GM23338 (cell line): Measurements from ENCODE around the gene FBXL4. TPM values are rescaled to one million over a fixed set of nuclear protein-coding genes. Genes with fewer than 3 reads are reported as not detected.

Experiments used
- ATAC-seq: fragments of 200-7000 bp; cut with Tn5 transposase; 3 replicates; pipeline ENCODE4 v1.9.1; 2020
- DNase-seq: peaks from one replicate; pipeline ENCODE4 v3.0.0-alpha.2; 2015; ENCODE audit warnings: low spot score
- H2AFZ ChIP-seq: fragments of 200-600 bp; sonication (generic); 2 replicates; pipeline ENCODE4 v1.8.0; 2016; ENCODE audit warnings: antibody characterized with exemption, mild to moderate bottlenecking, moderate library complexity
- H3F3A ChIP-seq: fragments of 200-600 bp; sonication (generic); replicated peaks from 2 replicates; pipeline ENCODE4 v1.8.0; 2017; ENCODE audit warnings: antibody characterized with exemption, mixed run types, low read depth
- H3K27ac ChIP-seq: fragments of 200-600 bp; sonication (generic); 2 replicates; pipeline ENCODE4 v1.6.1; 2016; ENCODE audit warnings: low read depth
- H3K27me3 ChIP-seq: fragments of 200-600 bp; sonication (generic); 2 replicates; pipeline ENCODE4 v1.8.0; 2016; ENCODE audit warnings: mild to moderate bottlenecking, mixed run types, moderate library complexity; ENCODE audit not compliant: insufficient read depth
- H3K36me3 ChIP-seq: fragments of 200-600 bp; sonication (generic); 2 replicates; pipeline ENCODE4 v1.8.0; 2016; ENCODE audit warnings: mild to moderate bottlenecking; ENCODE audit not compliant: insufficient read depth
- H3K4me1 ChIP-seq: fragments of 200-600 bp; sonication (generic); 2 replicates; pipeline ENCODE4 v1.8.0; 2016; ENCODE audit warnings: mild to moderate bottlenecking, moderate library complexity; ENCODE audit not compliant: insufficient read depth
- H3K4me2 ChIP-seq: fragments of 200-600 bp; sonication (generic); 2 replicates; pipeline ENCODE4 v1.7.1; 2017; ENCODE audit warnings: mixed run types
- H3K4me3 ChIP-seq: fragments of 200-600 bp; sonication (generic); 2 replicates; pipeline ENCODE4 v1.6.1; 2016; ENCODE audit warnings: mixed run types
- H3K79me2 ChIP-seq: fragments of 200-600 bp; sonication (generic); replicated peaks from 2 replicates; pipeline ENCODE4 v1.8.0; 2017; ENCODE audit warnings: mild to moderate bottlenecking; ENCODE audit not compliant: insufficient read depth
- H3K9me2 ChIP-seq: fragments of 200-600 bp; sonication (generic); 2 replicates; pipeline ENCODE4 v1.8.0; 2017; ENCODE audit not compliant: insufficient read depth
- H4K20me1 ChIP-seq: fragments of 200-600 bp; sonication (generic); replicated peaks from 2 replicates; pipeline ENCODE4 v1.8.0; 2017; ENCODE audit warnings: mild to moderate bottlenecking; ENCODE audit not compliant: insufficient read depth
- H3K27ac Mint-ChIP-seq: 2 replicates; pipeline ENCODE4 v1.8.0; 2020; ENCODE audit warnings: inconsistent platforms, mild to moderate bottlenecking, moderate library complexity, mixed read lengths
- H3K27me3 Mint-ChIP-seq: 3 replicates; pipeline ENCODE4 v1.8.0; 2022; ENCODE audit warnings: low read depth, mild to moderate bottlenecking, moderate library complexity, mixed read lengths, inconsistent platforms; ENCODE audit not compliant: insufficient read depth, poor library complexity
- H3K36me3 Mint-ChIP-seq: 3 replicates; pipeline ENCODE4 v1.8.0; 2021; ENCODE audit warnings: low read depth, mild to moderate bottlenecking, inconsistent platforms, moderate library complexity, mixed read lengths
- H3K4me1 Mint-ChIP-seq: 3 replicates; pipeline ENCODE4 v1.8.0; 2020; ENCODE audit warnings: mild to moderate bottlenecking, inconsistent platforms, mixed read lengths
- H3K4me3 Mint-ChIP-seq: 3 replicates; pipeline ENCODE4 v1.8.0; 2021; ENCODE audit warnings: moderate library complexity, mild to moderate bottlenecking, inconsistent platforms, mixed read lengths
- H3K9me3 Mint-ChIP-seq: 3 replicates; pipeline ENCODE4 v1.8.0; 2020; ENCODE audit warnings: moderate library complexity, mild to moderate bottlenecking, inconsistent platforms, mixed read lengths
- CREB1 ChIP-seq: fragments of 250-450 bp; sonication (Bioruptor Pico); IDR thresholded peaks from 2 replicates; pipeline ENCODE4 v1.5.0; 2020; ENCODE audit warnings: low read depth, mild to moderate bottlenecking, moderate library complexity
- EZH2 ChIP-seq: fragments of 200-600 bp; sonication (generic); IDR thresholded peaks from one replicate; pipeline ENCODE4 v1.8.0; 2017; ENCODE audit warnings: antibody characterized with exemption, mild to moderate bottlenecking, low read depth; ENCODE audit not compliant: unreplicated experiment
- EZH2phosphoT487 ChIP-seq: fragments of 200-600 bp; sonication (generic); IDR thresholded peaks from one replicate; pipeline ENCODE4 v1.8.1; 2018; ENCODE audit warnings: antibody characterized with exemption; ENCODE audit not compliant: unreplicated experiment
- JUNB ChIP-seq: IDR thresholded peaks from one replicate; pipeline ENCODE4 v1.6.1; 2016; ENCODE audit warnings: antibody characterized with exemption; ENCODE audit not compliant: unreplicated experiment
- NANOG ChIP-seq: IDR thresholded peaks from 2 replicates; pipeline ENCODE4 v1.6.1; 2016; ENCODE audit warnings: antibody characterized with exemption, borderline replicate concordance
- POLR2AphosphoS5 ChIP-seq: IDR thresholded peaks from 2 replicates; pipeline ENCODE4 v1.6.1; 2016; ENCODE audit warnings: antibody characterized with exemption, low read depth
- STAT1 ChIP-seq: IDR thresholded peaks from one replicate; pipeline ENCODE4 v1.6.1; 2016; ENCODE audit warnings: antibody characterized with exemption; ENCODE audit not compliant: unreplicated experiment
- ZNF114 ChIP-seq: fragments of 250-450 bp; sonication (Bioruptor Pico); IDR thresholded peaks from 2 replicates; pipeline ENCODE4 v1.5.0; 2020; ENCODE audit warnings: mild to moderate bottlenecking, moderate library complexity
- ZNF331 ChIP-seq: fragments of 250-450 bp; sonication (Bioruptor Pico); IDR thresholded peaks from 2 replicates; pipeline ENCODE4 v1.5.0; 2020; ENCODE audit warnings: low read depth, mild to moderate bottlenecking, moderate library complexity
- ZNF462 ChIP-seq: fragments of 250-450 bp; sonication (Bioruptor Pico); IDR thresholded peaks from 2 replicates; pipeline ENCODE4 v1.5.0; 2020; ENCODE audit warnings: mild to moderate bottlenecking, moderate library complexity
- polyA plus RNA-seq: library from polyadenylated mRNA; unstranded; fragments of >200 nt; fragmentation: Nextera tagmentation; extraction: Ambion mirVana; gene quantifications from 2 replicates; pipeline ENCODE4 v1.2.1, GENCODE V29; 2016
- total RNA-seq: library from RNA; depleted of rRNA; stranded (reverse); fragments of >200 nt; shearing (Covaris generic); gene quantifications from 2 replicates; pipeline ENCODE4 v1.2.3, GENCODE V29; 2014
- TF ChIP-seq, protein P1 (sequence below): IDR thresholded peaks from 2 replicates; pipeline ENCODE4 v1.6.1; 2016; ENCODE audit warnings: antibody characterized with exemption
- TF ChIP-seq, protein P2 (sequence below), 2 experiments: fragments of 200-600 bp in 1 of 2; sonication (generic) in 1 of 2; conservative IDR thresholded peaks; 2 replicates each; pipeline versions ENCODE4 v1.5.1 to v1.6.1; 2016 to 2017; ENCODE audit warnings: antibody characterized with exemption in 2 of 2, low read depth in 2 of 2, mild to moderate bottlenecking in 2 of 2, moderate library complexity in 1 of 2
- TF ChIP-seq, protein P3 (sequence below): IDR thresholded peaks from one replicate; pipeline ENCODE4 v1.6.1; 2018; ENCODE audit warnings: antibody characterized with exemption; ENCODE audit not compliant: unreplicated experiment

Gene FBXL4
- total and polyA plus RNA-seq, 2 experiments from 2014 or later, result 8.5 to 23.4 TPM

DNA sequence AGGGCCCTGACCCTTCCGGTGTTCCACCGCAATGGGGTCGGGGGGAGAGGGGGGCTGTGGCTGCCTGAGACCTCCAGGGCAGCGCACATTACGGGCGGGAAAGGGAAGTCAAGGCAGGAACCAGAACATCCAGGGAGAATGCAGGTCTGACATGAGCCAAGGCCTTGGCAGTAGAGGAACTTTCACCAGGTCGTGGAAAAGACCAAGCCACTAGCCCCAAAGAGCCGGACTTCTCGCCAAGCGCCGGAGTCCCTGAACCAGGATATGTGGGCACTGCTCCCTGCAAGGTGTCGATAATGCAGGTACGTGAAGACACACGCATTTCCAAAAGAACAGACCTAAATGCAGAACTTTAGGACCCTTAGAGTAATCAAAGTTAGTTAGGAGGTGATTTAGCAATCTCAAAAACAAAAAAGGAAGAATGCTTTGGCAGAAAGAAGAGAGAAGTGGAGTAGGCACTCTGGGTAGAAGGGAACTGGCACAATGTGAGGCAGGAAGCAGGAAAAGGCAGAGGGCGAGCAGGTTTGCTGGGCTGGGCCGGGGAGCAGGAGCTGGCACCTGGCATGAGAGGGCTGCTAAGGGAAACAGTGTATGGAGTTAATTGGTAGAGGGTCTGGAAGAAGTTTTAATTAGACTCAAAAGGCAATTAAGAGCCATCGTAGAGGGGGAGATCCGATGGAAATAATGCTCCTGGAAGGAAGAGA is 99.1 kb downstream of the FBXL4 start:
- Histone ChIP-seq H3K27ac (no peak overlapping the region), H2AFZ (peak overlapping the region; percentile 97), H3K4me2 (peak overlapping the region; percentile 98), H3K36me3 (no peaks in the 10 kb centered on the region), H3K9me2 (no peaks in the 10 kb centered on the region), H3K79me2 (no peaks in the 10 kb centered on the region), H4K20me1 (no peaks in the 10 kb centered on the region), H3K27me3 (peaks cover 63% of the 10 kb centered on the region), H3K4me3 (peak overlapping the region; percentile 85), H3K4me1 (peaks cover 24% of the 10 kb centered on the region), H3F3A (0 out of 2 replicates have a peak, but pooled peaks cover 4% of the 10 kb centered on the region)
- Mint-ChIP-seq H3K9me3 (no peaks in the 10 kb centered on the region), H3K27me3 (peaks cover 51% of the 10 kb centered on the region), H3K4me1 (peaks cover 20% of the 10 kb centered on the region), H3K4me3 (peak overlapping the region; percentile 70), H3K36me3 (no peaks in the 10 kb centered on the region), H3K27ac (no peak overlapping the region)
- no peak for DNase-seq
- ATAC-seq, result no peak; the same call in 2 of the 3 replicates
- TF ChIP-seq, protein P1, sequence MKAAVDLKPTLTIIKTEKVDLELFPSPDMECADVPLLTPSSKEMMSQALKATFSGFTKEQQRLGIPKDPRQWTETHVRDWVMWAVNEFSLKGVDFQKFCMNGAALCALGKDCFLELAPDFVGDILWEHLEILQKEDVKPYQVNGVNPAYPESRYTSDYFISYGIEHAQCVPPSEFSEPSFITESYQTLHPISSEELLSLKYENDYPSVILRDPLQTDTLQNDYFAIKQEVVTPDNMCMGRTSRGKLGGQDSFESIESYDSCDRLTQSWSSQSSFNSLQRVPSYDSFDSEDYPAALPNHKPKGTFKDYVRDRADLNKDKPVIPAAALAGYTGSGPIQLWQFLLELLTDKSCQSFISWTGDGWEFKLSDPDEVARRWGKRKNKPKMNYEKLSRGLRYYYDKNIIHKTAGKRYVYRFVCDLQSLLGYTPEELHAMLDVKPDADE, result no peak
- TF ChIP-seq POLR2AphosphoS5, result no peak
- no peak for TF ChIP-seq EZH2
- TF ChIP-seq, protein P2, sequence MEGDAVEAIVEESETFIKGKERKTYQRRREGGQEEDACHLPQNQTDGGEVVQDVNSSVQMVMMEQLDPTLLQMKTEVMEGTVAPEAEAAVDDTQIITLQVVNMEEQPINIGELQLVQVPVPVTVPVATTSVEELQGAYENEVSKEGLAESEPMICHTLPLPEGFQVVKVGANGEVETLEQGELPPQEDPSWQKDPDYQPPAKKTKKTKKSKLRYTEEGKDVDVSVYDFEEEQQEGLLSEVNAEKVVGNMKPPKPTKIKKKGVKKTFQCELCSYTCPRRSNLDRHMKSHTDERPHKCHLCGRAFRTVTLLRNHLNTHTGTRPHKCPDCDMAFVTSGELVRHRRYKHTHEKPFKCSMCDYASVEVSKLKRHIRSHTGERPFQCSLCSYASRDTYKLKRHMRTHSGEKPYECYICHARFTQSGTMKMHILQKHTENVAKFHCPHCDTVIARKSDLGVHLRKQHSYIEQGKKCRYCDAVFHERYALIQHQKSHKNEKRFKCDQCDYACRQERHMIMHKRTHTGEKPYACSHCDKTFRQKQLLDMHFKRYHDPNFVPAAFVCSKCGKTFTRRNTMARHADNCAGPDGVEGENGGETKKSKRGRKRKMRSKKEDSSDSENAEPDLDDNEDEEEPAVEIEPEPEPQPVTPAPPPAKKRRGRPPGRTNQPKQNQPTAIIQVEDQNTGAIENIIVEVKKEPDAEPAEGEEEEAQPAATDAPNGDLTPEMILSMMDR (conservative IDR thresholded peaks at IDR 0.05; ENCODE audit: low read depth in 2 of 2), result no peak
- no peak for TF ChIP-seq ZNF114 (CRISPR knock-in tag)
- no peak for TF ChIP-seq JUNB
- TF ChIP-seq EZH2phosphoT487, result no peak
- no peak for TF ChIP-seq ZNF331
- no peak for TF ChIP-seq CREB1 (CRISPR knock-in tag)
- no peak for TF ChIP-seq STAT1
- TF ChIP-seq, protein P3, sequence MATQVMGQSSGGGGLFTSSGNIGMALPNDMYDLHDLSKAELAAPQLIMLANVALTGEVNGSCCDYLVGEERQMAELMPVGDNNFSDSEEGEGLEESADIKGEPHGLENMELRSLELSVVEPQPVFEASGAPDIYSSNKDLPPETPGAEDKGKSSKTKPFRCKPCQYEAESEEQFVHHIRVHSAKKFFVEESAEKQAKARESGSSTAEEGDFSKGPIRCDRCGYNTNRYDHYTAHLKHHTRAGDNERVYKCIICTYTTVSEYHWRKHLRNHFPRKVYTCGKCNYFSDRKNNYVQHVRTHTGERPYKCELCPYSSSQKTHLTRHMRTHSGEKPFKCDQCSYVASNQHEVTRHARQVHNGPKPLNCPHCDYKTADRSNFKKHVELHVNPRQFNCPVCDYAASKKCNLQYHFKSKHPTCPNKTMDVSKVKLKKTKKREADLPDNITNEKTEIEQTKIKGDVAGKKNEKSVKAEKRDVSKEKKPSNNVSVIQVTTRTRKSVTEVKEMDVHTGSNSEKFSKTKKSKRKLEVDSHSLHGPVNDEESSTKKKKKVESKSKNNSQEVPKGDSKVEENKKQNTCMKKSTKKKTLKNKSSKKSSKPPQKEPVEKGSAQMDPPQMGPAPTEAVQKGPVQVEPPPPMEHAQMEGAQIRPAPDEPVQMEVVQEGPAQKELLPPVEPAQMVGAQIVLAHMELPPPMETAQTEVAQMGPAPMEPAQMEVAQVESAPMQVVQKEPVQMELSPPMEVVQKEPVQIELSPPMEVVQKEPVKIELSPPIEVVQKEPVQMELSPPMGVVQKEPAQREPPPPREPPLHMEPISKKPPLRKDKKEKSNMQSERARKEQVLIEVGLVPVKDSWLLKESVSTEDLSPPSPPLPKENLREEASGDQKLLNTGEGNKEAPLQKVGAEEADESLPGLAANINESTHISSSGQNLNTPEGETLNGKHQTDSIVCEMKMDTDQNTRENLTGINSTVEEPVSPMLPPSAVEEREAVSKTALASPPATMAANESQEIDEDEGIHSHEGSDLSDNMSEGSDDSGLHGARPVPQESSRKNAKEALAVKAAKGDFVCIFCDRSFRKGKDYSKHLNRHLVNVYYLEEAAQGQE, result no peak
- no peak for TF ChIP-seq ZNF462 (CRISPR knock-in tag)
- no peak for TF ChIP-seq NANOG
